SK-N-SH treated with all-trans-retinoic acid at 6 μM for 48 hours (cell line): ENCODE measurements around the gene TMEM132D.

Experiments
- ATAC-seq: fragments of 200-7000 bp; cut with Tn5 transposase; 3 replicates; pipeline ENCODE4 v1.9.1; 2020; ENCODE audit warnings: mild to moderate bottlenecking, moderate library complexity
- ARNTL ChIP-seq: fragments of 450-650 bp; formaldehyde crosslinking; IDR thresholded peaks from 2 replicates; pipeline ENCODE4 v1.5.0; 2020; ENCODE audit warnings: low read depth, mild to moderate bottlenecking, moderate library complexity, borderline replicate concordance
- BACH2 ChIP-seq: fragments of 250-450 bp; sonication (Bioruptor Pico); IDR thresholded peaks from 2 replicates; pipeline ENCODE4 v1.9.0; 2021; ENCODE audit warnings: mild to moderate bottlenecking, borderline replicate concordance
- CREB5 ChIP-seq: fragments of 250-450 bp; sonication (Bioruptor Pico); IDR thresholded peaks from 2 replicates; pipeline ENCODE4 v1.5.1; 2020; ENCODE audit warnings: low read depth, mild to moderate bottlenecking, moderate library complexity
- CSDC2 ChIP-seq: fragments of 250-450 bp; sonication (Bioruptor Pico); IDR thresholded peaks from 2 replicates; pipeline ENCODE4 v1.5.0; 2020; ENCODE audit warnings: mild to moderate bottlenecking, moderate library complexity
- CSRNP3 ChIP-seq: fragments of 250-450 bp; sonication (Bioruptor Pico); IDR thresholded peaks from 2 replicates; pipeline ENCODE4 v1.5.1; 2021; ENCODE audit warnings: mild to moderate bottlenecking, moderate library complexity
- ESRRG ChIP-seq: fragments of 250-450 bp; sonication (Bioruptor Pico); IDR thresholded peaks from 2 replicates; pipeline ENCODE4 v1.6.1; 2021; ENCODE audit warnings: mild to moderate bottlenecking
- GLIS3 ChIP-seq: fragments of 250-450 bp; sonication (Bioruptor Pico); IDR thresholded peaks from 2 replicates; pipeline ENCODE4 v1.5.0; 2020; ENCODE audit warnings: mild to moderate bottlenecking, moderate library complexity
- ISL1 ChIP-seq: fragments of 250-450 bp; sonication (Bioruptor Pico); IDR thresholded peaks from 2 replicates; pipeline ENCODE4 v2.1.2; 2022; ENCODE audit warnings: mild to moderate bottlenecking, moderate library complexity
- PATZ1 ChIP-seq: fragments of 250-450 bp; sonication (Bioruptor Pico); IDR thresholded peaks from 2 replicates; pipeline ENCODE4 v1.8.0; 2020; ENCODE audit warnings: mild to moderate bottlenecking, moderate library complexity, borderline replicate concordance
- POU6F1 ChIP-seq: fragments of 250-450 bp; sonication (Bioruptor Pico); IDR thresholded peaks from 2 replicates; pipeline ENCODE4 v1.8.0; 2021; ENCODE audit warnings: low read depth, mild to moderate bottlenecking, moderate library complexity, borderline replicate concordance
- PPARA ChIP-seq: fragments of 250-450 bp; sonication (Bioruptor Pico); IDR thresholded peaks from 2 replicates; pipeline ENCODE4 v1.5.0; 2020; ENCODE audit warnings: mild to moderate bottlenecking, borderline replicate concordance
- RARB ChIP-seq: fragments of 250-450 bp; sonication (Bioruptor Pico); IDR thresholded peaks from 2 replicates; pipeline ENCODE4 v1.8.0; 2021; ENCODE audit warnings: mild to moderate bottlenecking, moderate library complexity
- TOX ChIP-seq: fragments of 250-450 bp; sonication (Bioruptor Pico); IDR thresholded peaks from 2 replicates; pipeline ENCODE4 v1.8.0; 2021; ENCODE audit warnings: mild to moderate bottlenecking, moderate library complexity, borderline replicate concordance
- TSHZ2 ChIP-seq: fragments of 250-450 bp; sonication (Bioruptor Pico); IDR thresholded peaks from 2 replicates; pipeline ENCODE4 v1.5.0; 2020; ENCODE audit warnings: mild to moderate bottlenecking, moderate library complexity
- ZC3H10 ChIP-seq: fragments of 250-450 bp; sonication (Bioruptor Pico); IDR thresholded peaks from 2 replicates; pipeline ENCODE4 v1.5.1; 2021; ENCODE audit warnings: mild to moderate bottlenecking, moderate library complexity
- ZFP3 ChIP-seq: fragments of 250-450 bp; sonication (Bioruptor Pico); IDR thresholded peaks from 2 replicates; pipeline ENCODE4 v1.5.0; 2020; ENCODE audit warnings: mild to moderate bottlenecking, moderate library complexity
- ZFP30 ChIP-seq: fragments of 450-650 bp; formaldehyde crosslinking; IDR thresholded peaks from 2 replicates; pipeline ENCODE4 v1.5.0; 2022; ENCODE audit warnings: mild to moderate bottlenecking, moderate library complexity
- ZNF565 ChIP-seq: fragments of 450-650 bp; formaldehyde crosslinking; conservative IDR thresholded peaks from 2 replicates; pipeline ENCODE4 v1.5.0; 2020; ENCODE audit warnings: low read depth, mild to moderate bottlenecking, moderate library complexity
- ZNF70 ChIP-seq: fragments of 450-650 bp; formaldehyde crosslinking; IDR thresholded peaks from 2 replicates; pipeline ENCODE4 v1.5.0; 2020; ENCODE audit warnings: mild to moderate bottlenecking, moderate library complexity

Gene TMEM132D

GRCh38 chr12:129186952-129187351 lies 716.9 kb downstream of the TMEM132D start:
- ATAC-seq = no peak
- TF ChIP-seq ZFP3 (CRISPR knock-in tag) (no peak), ISL1 (CRISPR knock-in tag) (no peak), ZFP30 (CRISPR knock-in tag) (no peak), ZNF70 (CRISPR knock-in tag) (no peak), TSHZ2 (CRISPR knock-in tag) (no peak), ESRRG (CRISPR knock-in tag) (no peak), ZNF565 (CRISPR knock-in tag) (no peak), RARB (no peak), CSDC2 (CRISPR knock-in tag) (no peak), CREB5 (CRISPR knock-in tag) (no peak), PATZ1 (CRISPR knock-in tag) (no peak), ZC3H10 (CRISPR knock-in tag) (no peak), ARNTL (no peak), TOX (CRISPR knock-in tag) (no peak)

GRCh38 chr12:129185855-129186254 lies 718.0 kb downstream of the TMEM132D start:
- TF ChIP-seq PATZ1 (CRISPR knock-in tag) (no peak), CSRNP3 (CRISPR knock-in tag) (no peak), ISL1 (CRISPR knock-in tag) (no peak), POU6F1 (CRISPR knock-in tag) (no peak), CREB5 (CRISPR knock-in tag) (no peak), ARNTL (no peak), GLIS3 (no peak), RARB (no peak), ZFP3 (CRISPR knock-in tag) (no peak), ZFP30 (CRISPR knock-in tag) (no peak), PPARA (CRISPR knock-in tag) (no peak), ZNF70 (CRISPR knock-in tag) (no peak), BACH2 (CRISPR knock-in tag) (no peak), TOX (CRISPR knock-in tag) (no peak)
- no peak for ATAC-seq
